HCT116 (cell line): ENCODE measurements around the gene ERMARD.

Experiments
- CBX3 ChIP-seq: IDR thresholded peaks from 2 replicates; pipeline ENCODE4 v1.6.1; 2012; ENCODE audit warnings: low read depth
- CEBPB ChIP-seq: IDR thresholded peaks from 2 replicates; pipeline ENCODE4 v1.6.1; 2012; ENCODE audit warnings: low read depth
- ELF1 ChIP-seq: IDR thresholded peaks from 2 replicates; pipeline ENCODE4 v1.6.1; 2012; ENCODE audit warnings: low read depth, borderline replicate concordance
- EZH2 ChIP-seq: fragments of 200-600 bp; sonication (generic); IDR thresholded peaks from 2 replicates; pipeline ENCODE4 v1.6.1; 2017; ENCODE audit warnings: antibody characterized with exemption, mixed run types
- JUND ChIP-seq: IDR thresholded peaks from 2 replicates; pipeline ENCODE4 v1.6.1; 2012
- POLR2A ChIP-seq: IDR thresholded peaks from 2 replicates; pipeline ENCODE4 v1.7.0; 2011; ENCODE audit warnings: borderline replicate concordance; ENCODE audit not compliant: insufficient read depth, insufficient read length; ENCODE audit errors: extremely low read depth
- POLR2AphosphoS5 ChIP-seq: IDR thresholded peaks from 2 replicates; pipeline ENCODE4 v1.6.1; 2011; ENCODE audit warnings: mild to moderate bottlenecking, low read depth, low read length, moderate library complexity
- RAD21 ChIP-seq: IDR thresholded peaks from 2 replicates; pipeline ENCODE4 v1.6.1; 2012; ENCODE audit warnings: low read depth, mild to moderate bottlenecking
- SIN3A ChIP-seq: IDR thresholded peaks from 2 replicates; pipeline ENCODE4 v1.6.1; 2012; ENCODE audit warnings: low read depth
- SP1 ChIP-seq: IDR thresholded peaks from 2 replicates; pipeline ENCODE4 v1.6.1; 2012; ENCODE audit warnings: low read depth
- TCF7L2 ChIP-seq: IDR thresholded peaks from 2 replicates; pipeline ENCODE4 v1.7.0; 2011; ENCODE audit warnings: borderline replicate concordance, inconsistent platforms; ENCODE audit not compliant: insufficient read depth, insufficient read length; ENCODE audit errors: extremely low read depth
- TF ChIP-seq, protein P1 (sequence below), 3 experiments: fragments of 200-600 bp in 1 of 3; sonication (generic) in 1 of 3; IDR thresholded peaks in 2 of 3; conservative IDR thresholded peaks in 1 of 3; 2 replicates each; pipeline ENCODE4 v1.5.1; 2012 to 2017; ENCODE audit warnings: low read depth in 2 of 3, low read length in 2 of 3, antibody characterized with exemption in 1 of 3, borderline replicate concordance in 1 of 3, control low read depth in 1 of 3, mild to moderate bottlenecking in 1 of 3, mixed read lengths in 1 of 3, mixed run types in 1 of 3, moderate library complexity in 1 of 3; ENCODE audit not compliant: insufficient read depth in 1 of 3
- TF ChIP-seq, protein P2 (sequence below): IDR thresholded peaks from 2 replicates; pipeline ENCODE4 v1.6.1; 2012
- TF ChIP-seq, protein P3 (sequence below): IDR thresholded peaks from 2 replicates; pipeline ENCODE4 v1.6.1; 2011; ENCODE audit warnings: mild to moderate bottlenecking, low read length, moderate library complexity; ENCODE audit not compliant: insufficient replicate concordance; ENCODE audit errors: extremely low read depth

DNA sequence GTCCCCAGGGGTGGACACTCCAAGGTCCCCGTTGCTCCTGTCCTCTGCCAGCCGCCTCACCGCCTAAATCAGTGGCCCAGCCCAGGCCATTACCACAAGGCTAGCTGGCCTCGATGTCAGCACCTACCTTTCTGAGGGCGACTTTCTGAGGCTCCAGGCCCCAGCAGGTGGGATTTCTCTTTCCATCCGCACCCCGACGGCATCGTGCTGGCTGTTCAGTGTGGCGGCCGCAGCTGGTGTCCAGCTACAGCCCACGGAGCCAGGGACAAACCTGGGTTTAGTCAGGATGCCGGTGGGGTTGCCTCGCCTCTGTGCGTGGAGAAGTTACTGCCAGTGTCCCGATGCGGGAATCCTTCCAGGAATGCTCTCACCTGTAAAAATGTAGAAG is 60.8 kb downstream of the ERMARD start:
- TF ChIP-seq, protein P1, sequence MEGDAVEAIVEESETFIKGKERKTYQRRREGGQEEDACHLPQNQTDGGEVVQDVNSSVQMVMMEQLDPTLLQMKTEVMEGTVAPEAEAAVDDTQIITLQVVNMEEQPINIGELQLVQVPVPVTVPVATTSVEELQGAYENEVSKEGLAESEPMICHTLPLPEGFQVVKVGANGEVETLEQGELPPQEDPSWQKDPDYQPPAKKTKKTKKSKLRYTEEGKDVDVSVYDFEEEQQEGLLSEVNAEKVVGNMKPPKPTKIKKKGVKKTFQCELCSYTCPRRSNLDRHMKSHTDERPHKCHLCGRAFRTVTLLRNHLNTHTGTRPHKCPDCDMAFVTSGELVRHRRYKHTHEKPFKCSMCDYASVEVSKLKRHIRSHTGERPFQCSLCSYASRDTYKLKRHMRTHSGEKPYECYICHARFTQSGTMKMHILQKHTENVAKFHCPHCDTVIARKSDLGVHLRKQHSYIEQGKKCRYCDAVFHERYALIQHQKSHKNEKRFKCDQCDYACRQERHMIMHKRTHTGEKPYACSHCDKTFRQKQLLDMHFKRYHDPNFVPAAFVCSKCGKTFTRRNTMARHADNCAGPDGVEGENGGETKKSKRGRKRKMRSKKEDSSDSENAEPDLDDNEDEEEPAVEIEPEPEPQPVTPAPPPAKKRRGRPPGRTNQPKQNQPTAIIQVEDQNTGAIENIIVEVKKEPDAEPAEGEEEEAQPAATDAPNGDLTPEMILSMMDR (IDR thresholded peaks at IDR 0.05 in 2 of 3, conservative IDR thresholded peaks at IDR 0.05 in 1 of 3; ENCODE audit: borderline replicate concordance in 1 of 3, insufficient read depth in 1 of 3, low read depth in 2 of 3, low read length in 2 of 3): no peak
- TF ChIP-seq SIN3A (no peak), CEBPB (no peak), EZH2 (no peak), CBX3 (no peak), POLR2AphosphoS5 (no peak), SP1 (no peak), ELF1 (no peak), POLR2A (no peak), RAD21 (no peak), TCF7L2 (no peak), JUND (no peak)
- TF ChIP-seq, protein P2, sequence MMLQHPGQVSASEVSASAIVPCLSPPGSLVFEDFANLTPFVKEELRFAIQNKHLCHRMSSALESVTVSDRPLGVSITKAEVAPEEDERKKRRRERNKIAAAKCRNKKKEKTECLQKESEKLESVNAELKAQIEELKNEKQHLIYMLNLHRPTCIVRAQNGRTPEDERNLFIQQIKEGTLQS: no peak
- TF ChIP-seq, protein P3, sequence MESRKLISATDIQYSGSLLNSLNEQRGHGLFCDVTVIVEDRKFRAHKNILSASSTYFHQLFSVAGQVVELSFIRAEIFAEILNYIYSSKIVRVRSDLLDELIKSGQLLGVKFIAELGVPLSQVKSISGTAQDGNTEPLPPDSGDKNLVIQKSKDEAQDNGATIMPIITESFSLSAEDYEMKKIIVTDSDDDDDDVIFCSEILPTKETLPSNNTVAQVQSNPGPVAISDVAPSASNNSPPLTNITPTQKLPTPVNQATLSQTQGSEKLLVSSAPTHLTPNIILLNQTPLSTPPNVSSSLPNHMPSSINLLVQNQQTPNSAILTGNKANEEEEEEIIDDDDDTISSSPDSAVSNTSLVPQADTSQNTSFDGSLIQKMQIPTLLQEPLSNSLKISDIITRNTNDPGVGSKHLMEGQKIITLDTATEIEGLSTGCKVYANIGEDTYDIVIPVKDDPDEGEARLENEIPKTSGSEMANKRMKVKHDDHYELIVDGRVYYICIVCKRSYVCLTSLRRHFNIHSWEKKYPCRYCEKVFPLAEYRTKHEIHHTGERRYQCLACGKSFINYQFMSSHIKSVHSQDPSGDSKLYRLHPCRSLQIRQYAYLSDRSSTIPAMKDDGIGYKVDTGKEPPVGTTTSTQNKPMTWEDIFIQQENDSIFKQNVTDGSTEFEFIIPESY: no peak
